RWPE1 (cell line): ENCODE results near the gene ZDHHC8.

ENCODE experiments used
- CTCF ChIA-PET: fragments of 350-600 bp; sonication (Branson Sonifier 250); formaldehyde crosslinking; extraction: SDS; loops from one replicate; lab custom pipeline; 2021; lab: Yijun Ruan, JAX
- POLR2A ChIA-PET: fragments of 400-600 bp; formaldehyde crosslinking; extraction: SDS; loops from one replicate; lab custom pipeline; 2020; ENCODE audit warnings: antibody characterized with exemption; ENCODE audit not compliant: low non-redundant PET; lab: Yijun Ruan, JAX
- DNase-seq: peaks from one replicate; pipeline ENCODE4 v3.0.0; 2012; ENCODE audit warnings: low spot score
- H3K27ac ChIP-seq: fragments of 450-650 bp; 2 replicates; pipeline ENCODE4 v1.5.1; 2017
- CTCF ChIP-seq: fragments of 450-650 bp; conservative IDR thresholded peaks from 2 replicates; pipeline ENCODE4 v1.5.1; 2017; ENCODE audit warnings: low read depth, mild to moderate bottlenecking

The ZDHHC8 gene

GRCh38 chr22:20165421-20165820, 33.8 kb downstream of the ZDHHC8 start:
- no peak overlapping the region for H3K27ac ChIP-seq
- no peak for DNase-seq
- CTCF ChIA-PET, result no interaction called here
- TF ChIP-seq CTCF, result no peak
- POLR2A ChIA-PET, result no interaction called here

- DNase-seq, result no peak
- TF ChIP-seq CTCF, result no peak
- CTCF ChIA-PET, result no interaction called here
- POLR2A ChIA-PET, result no interaction called here
- H3K27ac ChIP-seq, result no peak overlapping the region
These were observed 34.3 kb downstream of the ZDHHC8 start for GRCh38 chr22:20165913-20166312.

- no peak for DNase-seq
- ChIA-PET POLR2A (no interaction called here), CTCF (no interaction called here)
- TF ChIP-seq CTCF, result no peak
- no peak overlapping the region for H3K27ac ChIP-seq
These were observed 35.1 kb downstream of the ZDHHC8 start for GRCh38 chr22:20166703-20167102.

GRCh38 chr22:20167643-20168322, 36.2 kb downstream of the ZDHHC8 start:
- no peak for DNase-seq
- ChIA-PET POLR2A (no interaction called here), CTCF (no interaction called here)
- no peak for TF ChIP-seq CTCF
- H3K27ac ChIP-seq, result no peak overlapping the region

GRCh38 chr22:20169253-20169822, 37.7 kb downstream of the ZDHHC8 start:
- TF ChIP-seq CTCF, result no peak
- no peak for DNase-seq
- no peak overlapping the region for H3K27ac ChIP-seq
- CTCF ChIA-PET, result interaction anchor here (0.6 kb wide), 1 partner anchor 1646 kb away, joined by 3 read pairs; no protein-coding TSS in a partner anchor
- POLR2A ChIA-PET, result no interaction called here

GRCh38 chr22:20170170-20170569, 38.6 kb downstream of the ZDHHC8 start:
- CTCF ChIA-PET, result no interaction called here
- TF ChIP-seq CTCF, result no peak
- H3K27ac ChIP-seq, result no peak overlapping the region
- POLR2A ChIA-PET, result no interaction called here
- DNase-seq, result no peak
